HepG2 (cell line): ENCODE data around the gene TUT4. TPM values are rescaled to one million over a fixed set of nuclear protein-coding genes. Genes with fewer than 3 reads are reported as not detected.

Source experiments
- FUBP1 ChIP-seq: sonication (generic); formaldehyde crosslinking; IDR thresholded peaks from 2 replicates; pipeline ENCODE4 v1.5.1; 2020; ENCODE audit warnings: missing genetic modification reagents, mild to moderate bottlenecking, borderline replicate concordance
- GZF1 ChIP-seq: sonication (generic); formaldehyde crosslinking; IDR thresholded peaks from 2 replicates; pipeline ENCODE4 v1.5.1; 2020; ENCODE audit warnings: mild to moderate bottlenecking, missing genetic modification reagents
- PAXIP1 ChIP-seq: sonication (generic); formaldehyde crosslinking; conservative IDR thresholded peaks from 2 replicates; pipeline ENCODE4 v1.4.0; 2020; ENCODE audit warnings: mild to moderate bottlenecking, missing genetic modification reagents, moderate library complexity
- SMAD9 ChIP-seq: sonication (generic); formaldehyde crosslinking; IDR thresholded peaks from 2 replicates; pipeline ENCODE4 v1.5.1; 2020; ENCODE audit warnings: mild to moderate bottlenecking, missing genetic modification reagents
- TEF ChIP-seq: sonication (generic); formaldehyde crosslinking; IDR thresholded peaks from 2 replicates; pipeline ENCODE4 v1.5.0; 2020; ENCODE audit warnings: missing genetic modification reagents
- TOE1 ChIP-seq: sonication (generic); formaldehyde crosslinking; IDR thresholded peaks from 2 replicates; pipeline ENCODE4 v1.4.0; 2020; ENCODE audit warnings: mild to moderate bottlenecking, missing genetic modification reagents
- ZBTB4 ChIP-seq: sonication (generic); formaldehyde crosslinking; IDR thresholded peaks from 2 replicates; pipeline ENCODE4 v1.4.0; 2020; ENCODE audit warnings: missing genetic modification reagents, mild to moderate bottlenecking, borderline replicate concordance
- ZBTB42 ChIP-seq: sonication (generic); formaldehyde crosslinking; IDR thresholded peaks from 2 replicates; pipeline ENCODE4 v1.5.0; 2020; ENCODE audit warnings: mild to moderate bottlenecking, missing genetic modification reagents
- ZEB1 ChIP-seq: IDR thresholded peaks from 2 replicates; pipeline ENCODE4 v1.6.1; 2012; ENCODE audit warnings: mild to moderate bottlenecking, low read depth, inconsistent platforms; ENCODE audit not compliant: insufficient replicate concordance
- ZFP1 ChIP-seq: IDR thresholded peaks from 2 replicates; pipeline ENCODE4 v1.6.1; 2016
- ZKSCAN5 ChIP-seq: sonication (generic); formaldehyde crosslinking; IDR thresholded peaks from 2 replicates; pipeline ENCODE4 v1.5.1; 2020; ENCODE audit warnings: mild to moderate bottlenecking, missing genetic modification reagents
- ZNF121 ChIP-seq: sonication (generic); formaldehyde crosslinking; IDR thresholded peaks from 2 replicates; pipeline ENCODE4 v1.5.0; 2020; ENCODE audit warnings: mild to moderate bottlenecking, missing genetic modification reagents
- ZNF225 ChIP-seq: sonication (generic); formaldehyde crosslinking; IDR thresholded peaks from 2 replicates; pipeline ENCODE4 v1.4.0; 2020; ENCODE audit warnings: mild to moderate bottlenecking, missing genetic modification reagents
- ZNF260 ChIP-seq: sonication (generic); formaldehyde crosslinking; IDR thresholded peaks from 2 replicates; pipeline ENCODE4 v1.4.0; 2020; ENCODE audit warnings: missing genetic modification reagents, low read depth, mild to moderate bottlenecking, borderline replicate concordance
- ZNF3 ChIP-seq: IDR thresholded peaks from 2 replicates; pipeline ENCODE4 v1.7.0; 2017; ENCODE audit warnings: inconsistent platforms
- ZNF572 ChIP-seq: sonication (generic); formaldehyde crosslinking; IDR thresholded peaks from 2 replicates; pipeline ENCODE4 v1.5.1; 2020; ENCODE audit warnings: mild to moderate bottlenecking, missing genetic modification reagents
- ZNF740 ChIP-seq: sonication (generic); formaldehyde crosslinking; IDR thresholded peaks from 2 replicates; pipeline ENCODE4 v1.4.0; 2020; ENCODE audit warnings: missing genetic modification reagents
- ZNF781 ChIP-seq: sonication (generic); formaldehyde crosslinking; IDR thresholded peaks from 2 replicates; pipeline ENCODE4 v1.5.1; 2020; ENCODE audit warnings: borderline replicate concordance, mild to moderate bottlenecking, missing genetic modification reagents; ENCODE audit errors: not compliant biosample characterization
- polyA plus RNA-seq, 8 experiments: library from polyadenylated mRNA; depleted of rRNA in 3 of 8; stranded (reverse) in 7 of 8; unstranded in 1 of 8; fragments of >200 nt; fragmentation: Illumina TruSeq in 4 of 8; extraction: Trizol in 4 of 8; gene quantifications; 2 replicates each; pipeline versions ENCODE4 v1.2.1 to v1.2.3, GENCODE V29; 2011 to 2016; ENCODE audit warnings: low read depth in 4 of 8, missing spikeins in 1 of 8, mixed read lengths in 1 of 8; ENCODE audit not compliant: insufficient read depth in 1 of 8
- total RNA-seq, 5 experiments: library from RNA; depleted of rRNA; stranded (reverse); fragments of >200 nt; fragmentation: Illumina TruSeq; extraction: Trizol; gene quantifications; 2 replicates each; pipeline ENCODE4 v1.2.3, GENCODE V29; 2016; ENCODE audit warnings: low read depth in 1 of 5

The TUT4 gene
- total and polyA plus RNA-seq, 2 of the 13 experiments (the other 11 are each of a cell fraction or from before 2014, with no cell fraction given): 44.7 to 53.5 TPM

- TF ChIP-seq ZBTB4 (CRISPR knock-in tag): no peak
- 0 out of 2 replicates have a peak, but pooled peaks have one; percentile 70 for TF ChIP-seq TOE1 (CRISPR knock-in tag)
- no peak for TF ChIP-seq ZFP1
- TF ChIP-seq ZBTB42: no peak
- no peak for TF ChIP-seq ZNF3 (CRISPR knock-in tag)
- TF ChIP-seq GZF1 (CRISPR knock-in tag): no peak
- no peak for TF ChIP-seq SMAD9 (CRISPR knock-in tag)
- no peak for TF ChIP-seq FUBP1 (CRISPR knock-in tag)
- TF ChIP-seq ZNF572: no peak
- TF ChIP-seq ZNF225: peak; percentile 60; the same call in 1 of the 2 replicates
- TF ChIP-seq ZEB1: no peak
- TF ChIP-seq PAXIP1 (CRISPR knock-in tag): no peak
- no peak for TF ChIP-seq ZKSCAN5 (CRISPR knock-in tag)
- no peak for TF ChIP-seq ZNF781 (CRISPR knock-in tag)
- TF ChIP-seq ZNF740 (CRISPR knock-in tag): 0 out of 2 replicates have a peak, but pooled peaks have one; percentile 39
- TF ChIP-seq ZNF121 (CRISPR knock-in tag): no peak
- no peak for TF ChIP-seq TEF (CRISPR knock-in tag)
- no peak for TF ChIP-seq ZNF260 (CRISPR knock-in tag)
These were observed 722 bp upstream of the TUT4 start (continued) for GRCh38 chr1:52553362-52554266.
